T-cell (primary cell): Measurements from ENCODE around the gene LDLRAD4. TPM values are rescaled to one million over a fixed set of nuclear protein-coding genes. Genes with fewer than 3 reads are reported as not detected.

Experiments
- ATAC-seq, 4 experiments: fragments of 200-7000 bp in 3 of 4; fragments of 150-1000 bp in 1 of 4; cut with Tn5 transposase; replicated peaks in 1 of 4; 1 replicate in 3 of 4; 2 replicates in 1 of 4; pipeline ENCODE4 v1.10.0; 2021; ENCODE audit warnings: moderate library complexity in 3 of 4, mild to moderate bottlenecking in 2 of 4, moderate number of reproducible peaks in 1 of 4
- CTCF ChIA-PET, 2 donors: fragments of 300-600 bp; sonication (Branson Sonifier 250); formaldehyde crosslinking; loops; one replicate each; lab custom pipeline; 2022; ENCODE audit warnings: antibody characterized with exemption in 2 of 2; lab: Charles Lee
- POLR2A ChIA-PET, 2 donors: fragments of 300-600 bp; sonication (Branson Sonifier 250); formaldehyde crosslinking; loops; one replicate each; lab custom pipeline; 2022; ENCODE audit warnings: antibody characterized with exemption in 2 of 2; lab: Charles Lee
- DNase-seq, 35 experiments: peaks; one replicate each; pipeline versions ENCODE4 v3.0.0 to v3.0.0-alpha.2; 2013 to 2023
- H3K27ac ChIP-seq: one replicate; pipeline ENCODE4 v1.5.1; 2013; ENCODE audit warnings: low read length
- H3K27me3 ChIP-seq, 2 experiments: replicated peaks in 1 of 2; 1 replicate in 1 of 2; 2 replicates in 1 of 2; pipeline versions ENCODE4 v1.6.1 to v1.7.0; 2013; ENCODE audit warnings: low read length in 1 of 2, mixed read lengths in 1 of 2; ENCODE audit not compliant: control insufficient read depth in 2 of 2, insufficient read depth in 2 of 2; ENCODE audit errors: extremely low read depth in 1 of 2
- H3K36me3 ChIP-seq, 2 donors: 1 replicate in 1 of 2; 2 replicates in 1 of 2; pipeline versions ENCODE4 v1.6.1 to v1.7.0; 2013; ENCODE audit warnings: low read length in 1 of 2; ENCODE audit not compliant: control insufficient read depth in 2 of 2, insufficient read depth in 1 of 2; ENCODE audit errors: extremely low read depth in 1 of 2
- H3K4me1 ChIP-seq, 2 experiments: 1 replicate in 1 of 2; 2 replicates in 1 of 2; pipeline versions ENCODE4 v1.6.1 to v1.7.0; 2013; ENCODE audit warnings: low read length in 2 of 2, mixed read lengths in 1 of 2; ENCODE audit not compliant: insufficient read depth in 2 of 2, control insufficient read depth in 1 of 2; ENCODE audit errors: extremely low read depth in 1 of 2
- H3K4me3 ChIP-seq, 2 donors: 1 replicate in 1 of 2; 2 replicates in 1 of 2; pipeline versions ENCODE4 v1.5.1 to v1.7.0; 2013; ENCODE audit warnings: mild to moderate bottlenecking in 2 of 2, low read length in 1 of 2, moderate library complexity in 1 of 2; ENCODE audit not compliant: control insufficient read depth in 1 of 2; ENCODE audit errors: extremely low read depth in 1 of 2
- H3K9me3 ChIP-seq: 2 replicates; pipeline ENCODE4 v1.7.0; 2013
- H3K27ac Mint-ChIP-seq, 2 donors: one replicate each; pipeline ENCODE4 v1.8.0; 2020 to 2021; ENCODE audit warnings: mild to moderate bottlenecking in 2 of 2, mixed read lengths in 2 of 2
- H3K27me3 Mint-ChIP-seq, 2 donors: one replicate each; pipeline ENCODE4 v1.8.0; 2021 to 2022; ENCODE audit warnings: mixed read lengths in 2 of 2
- H3K36me3 Mint-ChIP-seq: one replicate; pipeline ENCODE4 v1.8.0; 2021; ENCODE audit warnings: mixed read lengths
- H3K4me1 Mint-ChIP-seq, 3 donors: one replicate each; pipeline ENCODE4 v1.8.0; 2020 to 2022; ENCODE audit warnings: mixed read lengths in 3 of 3, mild to moderate bottlenecking in 1 of 3
- H3K4me3 Mint-ChIP-seq, 3 donors: one replicate each; pipeline ENCODE4 v1.8.0; 2020 to 2022; ENCODE audit warnings: mild to moderate bottlenecking in 3 of 3, mixed read lengths in 3 of 3, moderate library complexity in 3 of 3
- H3K9me3 Mint-ChIP-seq, 3 donors: one replicate each; pipeline ENCODE4 v1.8.0; 2020 to 2022; ENCODE audit warnings: mixed read lengths in 3 of 3
- WGBS: methylation state at CpG from one replicate; pipeline ENCODE4 v1.1.5; 2013; ENCODE audit warnings: missing lambda C conversion rate; ENCODE audit not compliant: insufficient coverage; 5-methylcytosine and 5-hydroxymethylcytosine counted together
- total RNA-seq, 35 experiments: library from RNA in 6 of 35; stranded (reverse) in 6 of 35; fragments of 120-200 nt in 1 of 35; gene quantifications; one replicate each; pipeline versions ENCODE4 v1.2.1 to v1.2.4 and lab custom pipeline; 2013 to 2026

The LDLRAD4 gene
- total RNA-seq, 5 donors from 2014 or later (not counting 1 experiment from before 2014, with no cell fraction given) = 57.6 to 80.8 (median 72.4) TPM

DNA sequence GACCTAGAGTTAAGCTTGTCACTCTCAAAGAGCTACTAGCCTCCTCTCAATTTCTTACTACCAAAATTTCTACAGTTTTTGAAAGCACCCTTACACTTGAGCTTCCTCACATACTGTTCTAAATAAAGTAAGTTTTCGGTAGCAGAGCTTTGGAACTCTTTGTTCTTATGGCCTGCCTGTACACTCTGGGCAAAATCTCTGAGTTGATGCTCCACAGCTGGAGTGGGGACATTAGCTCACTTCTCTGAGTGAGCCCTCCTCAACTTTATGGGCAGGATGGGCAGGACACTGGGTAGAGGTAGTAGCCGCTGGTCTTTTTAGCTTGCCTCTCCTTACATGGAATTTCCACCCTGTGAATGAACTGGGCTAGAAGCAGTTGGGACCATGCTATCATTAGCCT, 380.0 kb downstream of the LDLRAD4 start:
- ATAC-seq = no peak
- Histone ChIP-seq H3K4me1 (no peaks in the 10 kb centered on the region), H3K4me3 (no peak overlapping the region), H3K9me3 (peaks cover 9% of the 10 kb centered on the region), H3K27ac (no peak overlapping the region), H3K27me3 (no peaks in the 10 kb centered on the region), H3K36me3 (peaks cover 0 to 1% of the 10 kb centered on the region in 2 donors)
- Mint-ChIP-seq H3K27me3 (no peaks in the 10 kb centered on the region), H3K4me3 (no peak overlapping the region), H3K4me1 (peaks cover 0 to 7% (median 0%) of the 10 kb centered on the region in 3 donors), H3K36me3 (peaks cover 50% of the 10 kb centered on the region), H3K9me3 (peaks cover 31 to 49% (median 32%) of the 10 kb centered on the region in 3 donors), H3K27ac (no peak overlapping the region)
- DNase-seq = no peak
- ChIA-PET CTCF (no interaction called here), POLR2A (interaction anchor here in 1 of 2 donors (0.6 kb wide), 1 partner anchor 459 kb away, joined by 4 read pairs; no protein-coding TSS in a partner anchor)
- WGBS = 100% methylated on average over 1 of the region's 2 CpGs

DNA sequence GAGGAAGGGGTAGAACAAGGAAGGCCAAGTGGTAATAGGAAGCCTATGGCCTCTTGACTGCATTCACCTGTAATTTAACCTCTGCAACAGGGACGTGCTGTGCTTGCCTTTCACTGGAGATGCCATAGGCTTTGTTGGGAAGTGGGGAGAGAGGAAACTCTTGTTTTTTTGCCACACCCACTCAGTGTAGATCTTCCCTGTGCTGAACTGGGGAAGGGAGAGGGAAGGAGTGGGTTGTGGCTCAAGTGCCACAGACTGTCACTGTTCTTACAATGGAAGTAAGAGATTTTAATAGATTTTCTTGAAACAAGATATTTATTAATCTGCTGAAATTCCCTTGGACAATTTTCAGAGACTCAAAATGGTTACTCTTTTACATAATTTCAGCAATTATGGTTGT, 380.5 kb downstream of the LDLRAD4 start:
- Histone ChIP-seq H3K9me3 (peaks cover 9% of the 10 kb centered on the region), H3K4me3 (no peak overlapping the region), H3K36me3 (peaks cover 0 to 3% of the 10 kb centered on the region in 2 donors), H3K4me1 (no peaks in the 10 kb centered on the region), H3K27me3 (no peaks in the 10 kb centered on the region), H3K27ac (no peak overlapping the region)
- H3K27me3 Mint-ChIP-seq = no peaks in the 10 kb centered on the region
- peaks cover 0 to 7% (median 0%) of the 10 kb centered on the region in 3 donors for H3K4me1 Mint-ChIP-seq
- peaks cover 27 to 46% (median 32%) of the 10 kb centered on the region in 3 donors for H3K9me3 Mint-ChIP-seq
- H3K27ac Mint-ChIP-seq = no peak overlapping the region
- ATAC-seq = no peak
- WGBS = no CpG with 5 or more reads among the region's 1 CpG
- peaks cover 45% of the 10 kb centered on the region for H3K36me3 Mint-ChIP-seq
- no peak overlapping the region for H3K4me3 Mint-ChIP-seq
- no peak for DNase-seq
- CTCF ChIA-PET = no interaction called here
- POLR2A ChIA-PET = interaction anchor here in 1 of 2 donors (0.6 kb wide), 1 partner anchor 459 kb away, joined by 4 read pairs; no protein-coding TSS in a partner anchor

DNA sequence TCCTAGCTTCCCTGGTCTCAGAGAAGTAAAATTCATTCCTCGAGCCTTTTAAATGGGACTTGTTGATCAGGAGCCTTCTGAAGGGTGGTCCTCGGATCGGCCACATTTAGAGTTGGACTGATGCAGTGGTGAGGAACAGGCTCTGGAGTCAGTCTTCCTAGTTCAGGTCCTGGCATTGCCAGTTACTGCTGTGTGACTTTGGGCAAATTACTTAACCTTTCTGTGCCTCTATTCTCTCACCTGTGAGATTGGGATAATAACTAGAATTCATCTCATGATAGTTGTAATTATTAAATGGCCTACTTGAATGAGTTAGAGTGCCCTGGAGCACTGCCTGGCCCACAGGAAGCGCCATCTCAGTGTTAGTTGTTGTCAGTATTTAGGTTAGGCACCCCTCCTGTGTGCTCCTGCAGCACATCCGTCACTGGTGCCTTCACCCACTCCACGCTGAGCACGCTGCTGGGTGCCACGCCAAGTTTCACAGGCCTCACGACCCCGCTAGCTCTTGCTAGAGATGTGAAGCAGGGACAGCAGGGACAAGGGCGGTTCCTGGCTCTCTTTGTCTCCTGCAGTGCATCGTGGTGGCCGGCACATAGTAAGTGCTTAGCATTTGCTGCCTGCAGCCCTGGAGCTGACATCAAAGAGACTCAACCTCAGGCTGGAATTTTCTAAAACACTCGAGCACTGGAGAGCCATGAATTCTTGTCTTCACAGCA, 384.9 kb downstream of the LDLRAD4 start:
- WGBS = 92% methylated on average over 10 of the region's 14 CpGs
- Histone ChIP-seq H3K36me3 (peaks cover 3 to 4% of the 10 kb centered on the region in 2 donors), H3K4me1 (peaks cover 1 to 7% of the 10 kb centered on the region in 2 experiments), H3K4me3 (no peak overlapping the region), H3K9me3 (no peaks in the 10 kb centered on the region), H3K27ac (no peak overlapping the region), H3K27me3 (no peaks in the 10 kb centered on the region)
- Mint-ChIP-seq H3K27me3 (no peaks in the 10 kb centered on the region), H3K9me3 (peaks cover 0 to 4% (median 0%) of the 10 kb centered on the region in 3 donors), H3K4me3 (no peak overlapping the region), H3K36me3 (peaks cover 13% of the 10 kb centered on the region), H3K27ac (no peak overlapping the region), H3K4me1 (peaks cover 5 to 15% (median 10%) of the 10 kb centered on the region in 3 donors)
- ChIA-PET CTCF (no interaction called here), POLR2A (no interaction called here)
- ATAC-seq (no peak), DNase-seq (no peak)

DNA sequence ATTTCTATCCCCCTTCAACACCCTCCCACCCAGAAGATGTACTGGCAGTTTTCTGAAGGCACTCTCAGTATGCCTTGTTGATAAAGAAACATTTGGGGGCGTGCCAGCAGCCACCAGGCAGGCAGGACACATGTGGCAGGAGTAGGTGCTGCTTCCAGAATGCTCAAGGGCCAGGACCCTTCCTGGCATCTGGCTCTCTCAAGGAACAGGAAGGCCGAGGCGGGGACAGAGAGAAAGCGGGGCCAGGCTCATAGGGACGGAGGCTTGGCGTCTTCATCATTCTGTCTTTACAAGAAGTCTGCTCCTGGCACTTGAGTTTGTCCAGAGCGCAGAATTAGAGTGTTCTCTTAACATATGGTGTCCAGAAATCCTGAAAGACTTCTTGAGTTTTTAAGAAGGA, 386.2 kb downstream of the LDLRAD4 start:
- H3K4me3 ChIP-seq = no peak overlapping the region
- H3K36me3 Mint-ChIP-seq = peaks cover 9% of the 10 kb centered on the region
- WGBS = 98% methylated on average over 5 of the region's 7 CpGs
- no peak overlapping the region for H3K4me3 Mint-ChIP-seq
- no peaks in the 10 kb centered on the region for H3K27me3 ChIP-seq
- DNase-seq = no peak
- H3K9me3 Mint-ChIP-seq = no peaks in the 10 kb centered on the region
- CTCF ChIA-PET = no interaction called here
- H3K4me1 Mint-ChIP-seq = peaks cover 18 to 29% (median 23%) of the 10 kb centered on the region in 3 donors
- H3K27me3 Mint-ChIP-seq = no peaks in the 10 kb centered on the region
- no peaks in the 10 kb centered on the region for H3K9me3 ChIP-seq
- peaks cover 6 to 20% of the 10 kb centered on the region in 2 experiments for H3K4me1 ChIP-seq
- peaks cover 3 to 4% of the 10 kb centered on the region in 2 donors for H3K36me3 ChIP-seq
- no peak for ATAC-seq
- H3K27ac Mint-ChIP-seq = peak overlapping the region in 1 of 2 donors; percentile 13
- POLR2A ChIA-PET = no interaction called here
- H3K27ac ChIP-seq = no peak overlapping the region

DNA sequence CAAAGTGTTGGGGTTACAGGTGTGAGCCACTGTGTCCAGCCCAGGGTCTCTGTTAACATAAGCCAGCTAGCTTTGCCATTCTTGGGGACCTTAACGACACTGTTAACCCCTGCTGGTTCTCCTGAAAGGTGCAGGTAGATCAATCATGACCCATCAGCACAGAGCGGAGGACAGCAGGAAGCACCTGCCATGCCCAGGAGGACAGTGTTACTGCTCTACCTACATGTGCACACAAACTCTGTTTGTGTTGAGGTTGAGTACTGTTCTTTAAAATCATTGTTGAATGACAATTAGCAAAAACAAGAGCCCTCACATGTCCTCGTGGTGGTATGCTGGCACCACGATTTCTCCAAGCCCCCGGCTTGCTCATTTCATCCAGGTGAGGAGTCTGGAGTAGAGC, 386.9 kb downstream of the LDLRAD4 start:
- ChIA-PET POLR2A (interaction anchor here in 1 of 2 donors (0.5 kb wide), 1 partner anchor 126 kb away, joined by 5 read pairs; no protein-coding TSS in a partner anchor), CTCF (interaction anchor here in 1 of 2 donors (0.6 kb wide), 1 partner anchor 78 kb away, joined by 7 read pairs; no protein-coding TSS in a partner anchor)
- Mint-ChIP-seq H3K27ac (no peak overlapping the region), H3K4me1 (peaks cover 18 to 31% (median 24%) of the 10 kb centered on the region in 3 donors), H3K27me3 (no peaks in the 10 kb centered on the region), H3K4me3 (no peak overlapping the region), H3K9me3 (no peaks in the 10 kb centered on the region), H3K36me3 (peaks cover 9% of the 10 kb centered on the region)
- peaks cover 3 to 4% of the 10 kb centered on the region in 2 donors for H3K36me3 ChIP-seq
- DNase-seq (no peak), ATAC-seq (no peak)
- no peaks in the 10 kb centered on the region for H3K9me3 ChIP-seq
- H3K27me3 ChIP-seq = no peaks in the 10 kb centered on the region
- 52% methylated on average over 2 of the region's 5 CpGs for WGBS
- H3K27ac ChIP-seq = no peak overlapping the region
- H3K4me3 ChIP-seq = no peak overlapping the region
- peaks cover 6 to 23% of the 10 kb centered on the region in 2 experiments for H3K4me1 ChIP-seq

DNA sequence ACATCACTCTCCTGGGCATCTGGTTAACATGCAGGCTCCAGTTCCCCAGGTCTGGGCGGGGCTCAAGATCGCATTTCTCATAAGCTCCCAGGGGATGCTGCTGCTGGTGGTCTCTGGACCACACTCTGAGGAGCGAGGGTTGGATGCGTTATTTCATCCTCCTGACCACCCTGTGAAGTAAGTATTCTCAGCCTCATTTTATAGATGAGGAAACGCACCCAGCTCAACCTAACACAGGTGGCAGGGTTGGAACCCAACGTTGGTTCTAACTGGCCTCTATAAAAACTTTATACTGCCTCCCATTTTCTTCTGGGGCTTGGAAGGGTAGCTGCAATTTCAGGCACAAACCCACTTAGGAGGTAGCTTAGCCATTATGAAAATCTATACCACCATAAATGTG, 387.3 kb downstream of the LDLRAD4 start:
- DNase-seq (no peak), ATAC-seq (no peak)
- Histone ChIP-seq H3K36me3 (peaks cover 3 to 4% of the 10 kb centered on the region in 2 donors), H3K9me3 (no peaks in the 10 kb centered on the region), H3K27ac (no peak overlapping the region), H3K4me3 (no peak overlapping the region), H3K4me1 (peaks cover 6 to 27% of the 10 kb centered on the region in 2 experiments), H3K27me3 (no peaks in the 10 kb centered on the region)
- no peaks in the 10 kb centered on the region for H3K9me3 Mint-ChIP-seq
- peaks cover 9% of the 10 kb centered on the region for H3K36me3 Mint-ChIP-seq
- POLR2A ChIA-PET = interaction anchor here in 1 of 2 donors (0.5 kb wide), 1 partner anchor 126 kb away, joined by 5 read pairs; no protein-coding TSS in a partner anchor
- peaks cover 20 to 35% (median 27%) of the 10 kb centered on the region in 3 donors for H3K4me1 Mint-ChIP-seq
- H3K27ac Mint-ChIP-seq = peak overlapping the region in 1 of 2 donors; percentile 15
- H3K4me3 Mint-ChIP-seq = no peak overlapping the region
- WGBS = 100% methylated on average over 5 of the region's 6 CpGs
- H3K27me3 Mint-ChIP-seq = no peaks in the 10 kb centered on the region
- CTCF ChIA-PET = interaction anchor here in 1 of 2 donors (0.6 to 1.6 kb wide), 2 partner anchors 77 to 390 kb away, joined by 5 to 7 read pairs; no protein-coding TSS in a partner anchor
